ENCODE results near the gene DYNC1I1.

DYNC1I1 gene

DNA sequence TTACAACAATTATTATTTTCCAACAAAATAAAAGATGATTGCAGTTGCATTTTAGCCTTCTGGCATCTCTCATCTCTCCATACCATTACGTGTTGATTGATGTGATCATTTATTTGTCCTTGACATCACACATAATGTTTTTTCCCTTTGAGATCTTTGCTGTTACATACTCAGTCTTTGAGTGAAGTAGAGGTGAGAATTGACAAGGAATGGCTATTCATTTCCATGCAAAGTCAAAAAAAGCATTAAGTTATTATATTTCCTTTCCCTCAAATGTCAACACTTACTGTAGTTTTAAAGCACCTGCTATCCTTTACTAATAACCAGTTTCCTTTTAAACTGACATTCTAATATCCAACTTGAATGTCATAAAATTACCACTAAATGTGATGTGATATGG is 33.6 kb downstream of the DYNC1I1 start:
- DNase-seq (ENCODE audit: low spot score) = no peak
- H3K9ac ChIP-seq (ENCODE audit: low read depth, low read length, poor library complexity) = no peak overlapping the region
- WGBS, 2 donors (ENCODE audit: extremely low coverage in 2 of 2, insufficient read length in 2 of 2, insufficient replicate concordance in 1 of 2) = no CpG with 5 or more reads among the region's 1 CpG
- H3K27me3 ChIP-seq (ENCODE audit: control insufficient read depth in 3 of 3, insufficient read depth in 3 of 3, low read depth in 1 of 3, low read length in 3 of 3) = peaks cover 0 to 11% (median 0%) of the 10 kb centered on the region in 3 experiments
- H3K9me3 ChIP-seq (replicated peaks in 1 of 2; ENCODE audit: control insufficient read depth in 2 of 2, insufficient read depth in 1 of 2, low read depth in 1 of 2, low read length in 2 of 2) = no peaks in the 10 kb centered on the region
- H3K27ac ChIP-seq (replicated peaks; ENCODE audit: low read length) = no peak overlapping the region
- H3K4me1 ChIP-seq (ENCODE audit: control insufficient read depth in 2 of 2, insufficient read depth in 1 of 2, low read depth in 1 of 2, low read length in 2 of 2) = no peaks in the 10 kb centered on the region
- H2BK5ac ChIP-seq (ENCODE audit: low read length) = no peak overlapping the region
- H3K18ac ChIP-seq (ENCODE audit: low read length) = no peak overlapping the region
- H3K23ac ChIP-seq (ENCODE audit: low read depth, low read length, poor library complexity) = no peak overlapping the region
- no peak overlapping the region for H2AK5ac ChIP-seq (ENCODE audit: low read depth, low read length)
- H3K36me3 ChIP-seq (replicated peaks in 1 of 2; ENCODE audit: control insufficient read depth in 2 of 2, insufficient read depth in 2 of 2, low read length in 2 of 2) = no peaks in the 10 kb centered on the region
- no peak overlapping the region for H4K91ac ChIP-seq (ENCODE audit: low read depth, low read length, poor library complexity)
- no peak overlapping the region for H3K14ac ChIP-seq (ENCODE audit: low read length)
- H2BK12ac ChIP-seq (ENCODE audit: low read length) = no peak overlapping the region
- no peak overlapping the region for H3K4ac ChIP-seq (ENCODE audit: low read length)
- no peak overlapping the region for H3K4me2 ChIP-seq (ENCODE audit: insufficient read depth, low read length, poor library complexity, severe bottlenecking)
- H3K4me3 ChIP-seq (ENCODE audit: low read length in 2 of 2) = no peak overlapping the region
- no peak overlapping the region for H2AFZ ChIP-seq (ENCODE audit: low read length)
- no peak overlapping the region for H2BK120ac ChIP-seq (ENCODE audit: low read depth, low read length)
- no peak overlapping the region for H2BK15ac ChIP-seq (ENCODE audit: low read length)
- no peak overlapping the region for H4K8ac ChIP-seq (ENCODE audit: low read depth, low read length)
- H3K79me1 ChIP-seq (ENCODE audit: low read depth, low read length) = no peaks in the 10 kb centered on the region

DNA sequence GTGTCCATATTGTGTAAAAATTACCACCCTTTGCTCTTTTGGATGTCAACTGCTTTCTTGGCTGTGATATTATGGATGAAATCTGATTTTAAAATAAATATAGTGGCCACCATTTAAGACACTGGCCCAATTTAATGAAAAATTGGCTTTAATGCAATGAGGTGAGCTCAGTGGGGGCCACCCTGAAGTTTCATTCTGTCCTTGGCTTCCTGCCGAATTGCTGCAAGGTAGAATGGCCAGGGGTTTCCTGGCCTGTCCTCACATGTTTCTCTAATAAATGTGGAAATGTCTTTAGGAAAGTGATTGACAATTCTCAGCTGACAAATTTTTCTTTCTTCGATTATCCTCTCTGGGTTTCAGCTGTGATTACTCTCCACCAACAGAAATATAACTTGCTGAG is 36.0 kb downstream of the DYNC1I1 start:
- Histone ChIP-seq H2BK12ac (ENCODE audit: low read length) (no peak overlapping the region), H2BK5ac (ENCODE audit: low read length) (no peak overlapping the region), H3K18ac (ENCODE audit: low read length) (no peak overlapping the region), H3K14ac (ENCODE audit: low read length) (no peak overlapping the region), H3K23ac (ENCODE audit: low read depth, low read length, poor library complexity) (no peak overlapping the region), H3K4ac (ENCODE audit: low read length) (no peak overlapping the region), H2BK120ac (ENCODE audit: low read depth, low read length) (no peak overlapping the region), H3K79me1 (ENCODE audit: low read depth, low read length) (no peaks in the 10 kb centered on the region), H3K27ac (replicated peaks; ENCODE audit: low read length) (no peak overlapping the region), H3K27me3 (ENCODE audit: control insufficient read depth in 3 of 3, insufficient read depth in 3 of 3, low read depth in 1 of 3, low read length in 3 of 3) (peaks cover 0 to 10% (median 0%) of the 10 kb centered on the region in 3 experiments), H3K4me3 (ENCODE audit: low read length in 2 of 2) (no peak overlapping the region), H3K4me1 (ENCODE audit: control insufficient read depth in 2 of 2, insufficient read depth in 1 of 2, low read depth in 1 of 2, low read length in 2 of 2) (no peaks in the 10 kb centered on the region), H3K4me2 (ENCODE audit: insufficient read depth, low read length, poor library complexity, severe bottlenecking) (no peak overlapping the region), H4K91ac (ENCODE audit: low read depth, low read length, poor library complexity) (no peak overlapping the region), H2BK15ac (ENCODE audit: low read length) (no peak overlapping the region), H2AK5ac (ENCODE audit: low read depth, low read length) (no peak overlapping the region), H2AFZ (ENCODE audit: low read length) (no peak overlapping the region), H3K9me3 (replicated peaks in 1 of 2; ENCODE audit: control insufficient read depth in 2 of 2, insufficient read depth in 1 of 2, low read depth in 1 of 2, low read length in 2 of 2) (no peaks in the 10 kb centered on the region), H3K9ac (ENCODE audit: low read depth, low read length, poor library complexity) (no peak overlapping the region), H4K8ac (ENCODE audit: low read depth, low read length) (no peak overlapping the region), H3K36me3 (replicated peaks in 1 of 2; ENCODE audit: control insufficient read depth in 2 of 2, insufficient read depth in 2 of 2, low read length in 2 of 2) (no peaks in the 10 kb centered on the region)
- no peak for DNase-seq (ENCODE audit: low spot score)
- WGBS, 2 donors (ENCODE audit: extremely low coverage in 2 of 2, insufficient read length in 2 of 2, insufficient replicate concordance in 1 of 2) = no CpG with 5 or more reads among the region's 2 CpGs

DNA sequence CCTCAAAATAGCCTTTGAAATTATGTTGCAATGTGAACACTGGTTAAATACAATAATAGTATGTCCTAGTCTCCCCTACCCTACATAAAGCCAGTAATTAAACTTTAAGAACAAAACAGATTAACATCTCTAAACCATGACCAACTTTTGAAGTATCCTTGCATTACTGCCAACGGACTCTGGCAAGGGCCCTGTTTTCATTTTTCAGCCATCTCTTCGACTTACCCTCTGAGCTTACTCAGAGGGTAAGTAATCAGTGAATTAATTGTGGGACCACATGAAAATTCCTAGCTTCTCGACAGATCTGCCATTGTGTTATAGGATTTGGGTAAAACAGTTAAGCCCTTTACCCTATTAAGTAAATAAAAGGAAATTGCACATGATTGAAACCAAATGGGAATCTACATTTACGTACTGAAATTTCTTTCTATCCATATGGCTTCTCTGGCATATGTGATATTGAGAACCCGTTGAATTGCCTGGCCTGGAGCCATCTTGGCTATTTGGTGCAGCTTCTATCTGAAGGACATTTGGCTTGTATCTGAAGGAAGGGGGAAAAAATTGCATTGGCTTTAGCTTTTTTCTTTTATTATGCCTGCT is 39.6 kb downstream of the DYNC1I1 start:
- Histone ChIP-seq H3K27me3 (ENCODE audit: control insufficient read depth in 3 of 3, insufficient read depth in 3 of 3, low read depth in 1 of 3, low read length in 3 of 3) (peaks cover 0 to 6% (median 0%) of the 10 kb centered on the region in 3 experiments), H3K4me3 (ENCODE audit: low read length in 2 of 2) (no peak overlapping the region), H2AK5ac (ENCODE audit: low read depth, low read length) (no peak overlapping the region), H3K9ac (ENCODE audit: low read depth, low read length, poor library complexity) (no peak overlapping the region), H2BK120ac (ENCODE audit: low read depth, low read length) (no peak overlapping the region), H3K23ac (ENCODE audit: low read depth, low read length, poor library complexity) (no peak overlapping the region), H3K27ac (replicated peaks; ENCODE audit: low read length) (no peak overlapping the region), H3K4me2 (ENCODE audit: insufficient read depth, low read length, poor library complexity, severe bottlenecking) (no peak overlapping the region), H4K91ac (ENCODE audit: low read depth, low read length, poor library complexity) (no peak overlapping the region), H3K14ac (ENCODE audit: low read length) (no peak overlapping the region), H3K79me1 (ENCODE audit: low read depth, low read length) (no peaks in the 10 kb centered on the region), H3K4ac (ENCODE audit: low read length) (no peak overlapping the region), H2AFZ (ENCODE audit: low read length) (no peak overlapping the region), H4K8ac (ENCODE audit: low read depth, low read length) (no peak overlapping the region), H3K4me1 (ENCODE audit: control insufficient read depth in 2 of 2, insufficient read depth in 1 of 2, low read depth in 1 of 2, low read length in 2 of 2) (no peaks in the 10 kb centered on the region), H3K18ac (ENCODE audit: low read length) (no peak overlapping the region), H2BK12ac (ENCODE audit: low read length) (no peak overlapping the region), H3K9me3 (replicated peaks in 1 of 2; ENCODE audit: control insufficient read depth in 2 of 2, insufficient read depth in 1 of 2, low read depth in 1 of 2, low read length in 2 of 2) (no peaks in the 10 kb centered on the region), H2BK15ac (ENCODE audit: low read length) (no peak overlapping the region), H3K36me3 (replicated peaks in 1 of 2; ENCODE audit: control insufficient read depth in 2 of 2, insufficient read depth in 2 of 2, low read length in 2 of 2) (no peaks in the 10 kb centered on the region), H2BK5ac (ENCODE audit: low read length) (no peak overlapping the region)
- WGBS, 2 donors (ENCODE audit: extremely low coverage in 2 of 2, insufficient read length in 2 of 2, insufficient replicate concordance in 1 of 2) = no CpG with 5 or more reads among the region's 5 CpGs
- DNase-seq (ENCODE audit: low spot score) = no peak

DNA sequence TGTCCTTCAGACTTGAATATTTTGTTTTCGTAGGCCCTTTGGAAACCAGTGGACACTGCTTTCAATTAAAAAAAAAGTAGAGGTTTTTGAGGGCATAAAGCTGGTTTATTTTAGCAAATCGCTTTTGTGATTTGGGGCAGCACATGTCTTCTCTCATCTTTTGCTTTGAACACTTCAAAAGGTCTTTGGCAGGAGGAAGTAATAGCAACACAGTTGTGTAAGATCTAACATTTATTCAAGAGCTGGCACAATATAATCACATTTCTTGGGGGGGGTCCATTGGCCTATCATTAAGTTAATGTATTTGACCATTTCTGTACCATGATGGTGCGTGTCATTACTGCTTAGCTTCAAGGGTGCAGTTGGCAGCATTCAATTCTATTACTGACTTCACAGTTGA is 42.4 kb downstream of the DYNC1I1 start:
- Histone ChIP-seq H3K4me3 (ENCODE audit: low read length in 2 of 2) (no peak overlapping the region), H3K23ac (ENCODE audit: low read depth, low read length, poor library complexity) (no peak overlapping the region), H2BK120ac (ENCODE audit: low read depth, low read length) (no peak overlapping the region), H2BK15ac (ENCODE audit: low read length) (no peak overlapping the region), H3K4ac (ENCODE audit: low read length) (no peak overlapping the region), H2AFZ (ENCODE audit: low read length) (no peak overlapping the region), H3K27ac (replicated peaks; ENCODE audit: low read length) (no peak overlapping the region), H3K27me3 (ENCODE audit: control insufficient read depth in 3 of 3, insufficient read depth in 3 of 3, low read depth in 1 of 3, low read length in 3 of 3) (no peaks in the 10 kb centered on the region), H2AK5ac (ENCODE audit: low read depth, low read length) (no peak overlapping the region), H3K79me1 (ENCODE audit: low read depth, low read length) (no peaks in the 10 kb centered on the region), H3K4me1 (ENCODE audit: control insufficient read depth in 2 of 2, insufficient read depth in 1 of 2, low read depth in 1 of 2, low read length in 2 of 2) (no peaks in the 10 kb centered on the region), H4K8ac (ENCODE audit: low read depth, low read length) (no peak overlapping the region), H3K18ac (ENCODE audit: low read length) (no peak overlapping the region), H3K4me2 (ENCODE audit: insufficient read depth, low read length, poor library complexity, severe bottlenecking) (no peak overlapping the region), H3K36me3 (replicated peaks in 1 of 2; ENCODE audit: control insufficient read depth in 2 of 2, insufficient read depth in 2 of 2, low read length in 2 of 2) (no peaks in the 10 kb centered on the region), H3K14ac (ENCODE audit: low read length) (no peak overlapping the region), H3K9ac (ENCODE audit: low read depth, low read length, poor library complexity) (no peak overlapping the region), H4K91ac (ENCODE audit: low read depth, low read length, poor library complexity) (no peak overlapping the region), H2BK5ac (ENCODE audit: low read length) (no peak overlapping the region), H3K9me3 (replicated peaks in 1 of 2; ENCODE audit: control insufficient read depth in 2 of 2, insufficient read depth in 1 of 2, low read depth in 1 of 2, low read length in 2 of 2) (no peaks in the 10 kb centered on the region), H2BK12ac (ENCODE audit: low read length) (no peak overlapping the region)
- DNase-seq (ENCODE audit: low spot score) = no peak
- no CpG with 5 or more reads among the region's 3 CpGs for WGBS, 2 donors (ENCODE audit: extremely low coverage in 2 of 2, insufficient read length in 2 of 2, insufficient replicate concordance in 1 of 2)
